Neuronal stem cell (in vitro differentiated cells): Measurements from ENCODE around the gene DIP2C.

Experiments
- DNase-seq: peaks from one replicate; pipeline ENCODE4 v3.0.0-alpha.2; 2013; ENCODE audit warnings: low spot score
- H2AFZ ChIP-seq: one replicate; pipeline ENCODE4 v1.6.1; 2013; ENCODE audit warnings: mild to moderate bottlenecking, low read length, inconsistent platforms
- H2AK5ac ChIP-seq: 2 replicates; pipeline ENCODE4 v1.6.1; 2013; ENCODE audit warnings: low read depth, mild to moderate bottlenecking, inconsistent platforms, low read length, moderate library complexity, mixed read lengths
- H2BK120ac ChIP-seq: 2 replicates; pipeline ENCODE4 v1.6.1; 2013; ENCODE audit warnings: low read depth, mild to moderate bottlenecking, inconsistent platforms, low read length, moderate library complexity, mixed read lengths
- H2BK12ac ChIP-seq: one replicate; pipeline ENCODE4 v1.6.1; 2013; ENCODE audit warnings: low read length, inconsistent platforms
- H2BK15ac ChIP-seq: 2 replicates; pipeline ENCODE4 v1.6.1; 2013; ENCODE audit warnings: mild to moderate bottlenecking, low read length, inconsistent platforms, mixed read lengths
- H2BK5ac ChIP-seq: one replicate; pipeline ENCODE4 v1.6.1; 2013; ENCODE audit warnings: inconsistent platforms, mild to moderate bottlenecking, low read length, moderate library complexity
- H3K14ac ChIP-seq: one replicate; pipeline ENCODE4 v1.6.1; 2013; ENCODE audit warnings: low read length, inconsistent platforms
- H3K18ac ChIP-seq: 2 replicates; pipeline ENCODE4 v1.6.1; 2013; ENCODE audit warnings: low read length, inconsistent platforms
- H3K23ac ChIP-seq: 2 replicates; pipeline ENCODE4 v1.6.1; 2013; ENCODE audit warnings: low read depth, mild to moderate bottlenecking, mixed read lengths, low read length, inconsistent platforms; ENCODE audit not compliant: poor library complexity
- H3K27ac ChIP-seq: replicated peaks from 3 replicates; pipeline ENCODE4 v1.5.1; 2013; ENCODE audit warnings: low read length, inconsistent platforms
- H3K27me3 ChIP-seq, 3 experiments: 2 replicates each; pipeline ENCODE4 v1.6.1; 2013; ENCODE audit warnings: low read length in 3 of 3, mild to moderate bottlenecking in 2 of 3, inconsistent platforms in 1 of 3, low read depth in 1 of 3, mixed read lengths in 1 of 3, moderate library complexity in 1 of 3; ENCODE audit not compliant: control insufficient read depth in 3 of 3, insufficient read depth in 3 of 3
- H3K36me3 ChIP-seq, 2 donors: replicated peaks in 1 of 2; 2 replicates each; pipeline ENCODE4 v1.6.1; 2013; ENCODE audit warnings: low read length in 2 of 2; ENCODE audit not compliant: control insufficient read depth in 2 of 2, insufficient read depth in 2 of 2
- H3K4ac ChIP-seq: 2 replicates; pipeline ENCODE4 v1.6.1; 2013; ENCODE audit warnings: inconsistent platforms, mild to moderate bottlenecking, low read length, moderate library complexity
- H3K4me1 ChIP-seq, 2 donors: 1 replicate in 1 of 2; 2 replicates in 1 of 2; pipeline ENCODE4 v1.6.1; 2013; ENCODE audit warnings: low read length in 2 of 2, low read depth in 1 of 2; ENCODE audit not compliant: control insufficient read depth in 2 of 2, insufficient read depth in 1 of 2
- H3K4me2 ChIP-seq: one replicate; pipeline ENCODE4 v1.6.1; 2013; ENCODE audit warnings: mild to moderate bottlenecking, low read length, inconsistent platforms; ENCODE audit not compliant: insufficient read depth, poor library complexity, severe bottlenecking
- H3K4me3 ChIP-seq, 2 donors: 2 replicates each; pipeline ENCODE4 v1.5.1; 2013; ENCODE audit warnings: low read length in 2 of 2, mild to moderate bottlenecking in 2 of 2, inconsistent platforms in 1 of 2, moderate library complexity in 1 of 2
- H3K79me1 ChIP-seq: one replicate; pipeline ENCODE4 v1.6.1; 2013; ENCODE audit warnings: low read depth, mild to moderate bottlenecking, inconsistent platforms, low read length, moderate library complexity
- H3K9ac ChIP-seq: one replicate; pipeline ENCODE4 v1.6.1; 2013; ENCODE audit warnings: mild to moderate bottlenecking, low read depth, low read length, inconsistent platforms; ENCODE audit not compliant: poor library complexity
- H3K9me3 ChIP-seq, 2 donors: replicated peaks in 1 of 2; 2 replicates each; pipeline versions ENCODE3 to v1.6.1; 2013; ENCODE audit warnings: low read length in 2 of 2, mild to moderate bottlenecking in 2 of 2, inconsistent platforms in 1 of 2, low read depth in 1 of 2, mixed read lengths in 1 of 2, moderate library complexity in 1 of 2; ENCODE audit not compliant: control insufficient read depth in 2 of 2, insufficient read depth in 1 of 2
- H4K8ac ChIP-seq: one replicate; pipeline ENCODE4 v1.6.1; 2013; ENCODE audit warnings: low read depth, mild to moderate bottlenecking, inconsistent platforms, low read length, moderate library complexity
- H4K91ac ChIP-seq: one replicate; pipeline ENCODE4 v1.6.1; 2013; ENCODE audit warnings: low read length, low read depth, mild to moderate bottlenecking, inconsistent platforms; ENCODE audit not compliant: poor library complexity
- WGBS, 2 donors: extraction: QIAGEN DNeasy Blood & Tissue Kit; methylation state at CpG; one replicate each; pipeline ENCODE4 v1.1.7; 2013; ENCODE audit warnings: missing lambda C conversion rate in 2 of 2, mixed read lengths in 1 of 2; ENCODE audit not compliant: insufficient read length in 2 of 2, insufficient replicate concordance in 1 of 2; ENCODE audit errors: extremely low coverage in 2 of 2; 5-methylcytosine and 5-hydroxymethylcytosine counted together

Gene DIP2C

DNA sequence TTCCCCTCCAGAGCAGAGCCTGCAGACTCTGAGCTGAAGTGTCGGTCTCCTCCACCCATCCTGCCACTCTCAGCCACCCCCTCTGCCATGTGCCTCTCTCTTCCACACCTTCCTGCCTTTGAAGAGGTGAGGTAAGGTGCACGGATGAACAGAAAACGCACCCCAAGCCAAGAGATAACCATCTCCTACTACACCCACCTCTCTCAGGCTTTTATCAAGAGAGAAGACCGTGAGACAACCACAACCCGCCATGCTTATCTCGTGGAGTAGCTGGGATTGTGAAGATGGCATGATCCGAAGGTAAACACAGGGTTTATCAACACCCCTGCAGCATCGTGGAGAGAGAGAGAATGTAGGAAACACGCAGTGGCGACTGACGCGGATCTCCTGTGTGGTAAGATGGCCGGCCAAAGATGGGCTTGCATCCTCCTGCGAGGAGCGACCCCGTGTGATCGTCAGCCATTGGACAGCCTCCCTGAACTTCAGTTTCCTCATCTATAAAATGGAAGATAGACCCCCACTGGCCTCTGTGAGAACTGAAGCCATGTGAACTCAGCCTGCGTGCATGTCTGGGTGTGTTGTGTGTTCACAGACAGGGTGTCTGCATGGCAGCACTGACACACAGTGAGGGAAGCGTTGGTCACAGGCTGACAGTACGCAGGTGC is 219.0 kb downstream of the DIP2C start:
- Histone ChIP-seq H4K8ac (no peak overlapping the region), H2BK15ac (no peak overlapping the region), H3K4me2 (no peak overlapping the region), H2BK5ac (no peak overlapping the region), H3K27me3 (no peaks in the 10 kb centered on the region), H3K23ac (peak overlapping the region; percentile 73), H2AK5ac (no peak overlapping the region), H2BK12ac (no peak overlapping the region), H3K14ac (no peak overlapping the region), H3K36me3 (peaks cover 25 to 65% of the 10 kb centered on the region in 2 donors), H2AFZ (no peak overlapping the region), H2BK120ac (no peak overlapping the region), H3K4me3 (no peak overlapping the region), H3K9ac (peak overlapping the region; percentile 12), H3K9me3 (peaks cover 0 to 2% of the 10 kb centered on the region in 2 donors), H3K27ac (no peak overlapping the region), H3K79me1 (peaks cover 2% of the 10 kb centered on the region), H3K4me1 (no peaks in the 10 kb centered on the region), H3K18ac (no peak overlapping the region), H4K91ac (no peak overlapping the region), H3K4ac (no peak overlapping the region)
- WGBS, 2 donors: no CpG with 5 or more reads among the region's 20 CpGs
- DNase-seq: no peak

DNA sequence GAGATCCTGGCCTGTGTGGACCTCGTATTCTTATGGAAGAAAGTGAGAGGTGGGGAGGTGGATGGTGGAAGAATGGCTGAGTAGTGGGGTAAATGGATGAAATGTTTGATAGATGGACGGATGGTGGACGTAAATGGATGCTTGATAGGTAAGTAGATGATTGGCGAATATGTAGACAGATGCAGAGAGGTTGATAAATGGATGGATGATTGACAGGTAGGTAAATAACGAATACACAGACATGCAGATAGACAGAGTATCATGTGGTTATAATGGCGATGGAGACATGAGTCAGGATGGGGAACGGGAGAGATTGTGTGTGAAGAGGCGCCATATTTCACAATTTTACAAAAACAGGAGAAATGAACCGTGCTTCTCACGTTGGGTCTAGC is 219.5 kb downstream of the DIP2C start:
- H2BK12ac ChIP-seq: no peak overlapping the region
- H2AFZ ChIP-seq: no peak overlapping the region
- no peak overlapping the region for H2AK5ac ChIP-seq
- H3K4me3 ChIP-seq: no peak overlapping the region
- H4K91ac ChIP-seq: no peak overlapping the region
- no peak overlapping the region for H3K23ac ChIP-seq
- no peak overlapping the region for H3K4ac ChIP-seq
- H3K36me3 ChIP-seq: peaks cover 25 to 59% of the 10 kb centered on the region in 2 donors
- no peaks in the 10 kb centered on the region for H3K4me1 ChIP-seq
- H3K9me3 ChIP-seq: peaks cover 0 to 2% of the 10 kb centered on the region in 2 donors
- H3K9ac ChIP-seq: no peak overlapping the region
- no peak overlapping the region for H4K8ac ChIP-seq
- H2BK15ac ChIP-seq: no peak overlapping the region
- no peak overlapping the region for H3K4me2 ChIP-seq
- H3K27ac ChIP-seq: no peak overlapping the region
- no peak overlapping the region for H3K18ac ChIP-seq
- no peaks in the 10 kb centered on the region for H3K27me3 ChIP-seq
- H3K79me1 ChIP-seq: peaks cover 2% of the 10 kb centered on the region
- H3K14ac ChIP-seq: no peak overlapping the region
- DNase-seq: no peak
- H2BK120ac ChIP-seq: no peak overlapping the region
- no peak overlapping the region for H2BK5ac ChIP-seq
- WGBS, 2 donors: 100% methylated on average over 3 of the region's 10 CpGs

DNA sequence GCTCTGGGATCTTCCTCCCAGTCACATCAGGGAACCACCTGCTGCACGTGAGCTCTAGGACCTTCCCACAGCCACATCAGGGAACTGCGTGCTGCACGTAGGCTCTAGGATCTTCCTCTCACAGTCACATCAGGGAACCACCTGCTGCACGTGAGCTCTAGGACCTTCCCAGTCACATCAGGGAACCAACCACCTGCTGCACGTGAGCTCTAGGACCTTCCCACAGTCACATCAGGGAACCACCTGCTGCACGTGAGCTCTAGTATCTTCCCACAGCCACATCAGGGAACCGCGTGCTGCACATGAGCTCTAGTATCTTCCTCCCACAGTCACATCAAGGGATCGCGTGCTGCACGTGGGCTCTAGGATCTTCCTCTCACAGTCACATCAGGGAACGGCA is 229.7 kb downstream of the DIP2C start:
- Histone ChIP-seq H3K4me3 (peak overlapping the region in 1 of 2 donors; percentile 17), H3K36me3 (peaks cover 11 to 12% of the 10 kb centered on the region in 2 donors), H3K27me3 (no peaks in the 10 kb centered on the region), H4K8ac (no peak overlapping the region), H3K4me2 (no peak overlapping the region), H3K23ac (no peak overlapping the region), H3K18ac (no peak overlapping the region), H3K9me3 (peaks cover 2 to 14% of the 10 kb centered on the region in 2 donors), H3K4me1 (peaks cover 0 to 8% of the 10 kb centered on the region in 2 donors), H3K14ac (peak overlapping the region; percentile 57), H3K27ac (no peak overlapping the region), H3K79me1 (peaks cover 10% of the 10 kb centered on the region), H2BK120ac (no peak overlapping the region), H2AFZ (no peak overlapping the region), H3K9ac (no peak overlapping the region), H3K4ac (no peak overlapping the region), H2AK5ac (no peak overlapping the region), H4K91ac (no peak overlapping the region), H2BK15ac (no peak overlapping the region), H2BK12ac (no peak overlapping the region), H2BK5ac (no peak overlapping the region)
- no peak for DNase-seq
- WGBS, 2 donors: no CpG with 5 or more reads among the region's 12 CpGs

DNA sequence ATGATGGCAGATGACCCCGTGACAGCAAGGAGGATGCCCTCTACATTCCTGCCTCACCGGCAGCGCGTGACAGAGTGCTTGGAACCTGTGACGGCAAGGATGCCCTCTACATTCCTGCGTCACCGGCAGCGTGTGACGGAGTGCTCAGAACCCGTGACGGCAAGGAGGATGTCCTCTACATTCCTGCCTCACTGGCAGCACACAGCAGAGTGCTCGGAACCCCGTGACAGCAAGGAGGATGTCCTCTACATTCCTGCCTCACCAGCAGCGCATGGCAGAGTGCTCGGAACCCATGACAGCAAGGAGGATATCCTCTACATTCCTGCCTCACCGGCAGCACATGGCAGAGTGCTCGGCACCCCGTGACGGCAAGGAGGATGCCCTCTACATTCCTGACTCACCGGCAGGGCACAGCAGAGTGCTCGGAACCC is 231.0 kb downstream of the DIP2C start:
- Histone ChIP-seq H3K27me3 (no peaks in the 10 kb centered on the region), H3K23ac (peak overlapping the region; percentile 16), H2BK12ac (no peak overlapping the region), H3K27ac (no peak overlapping the region), H3K4me2 (no peak overlapping the region), H3K36me3 (peaks cover 11 to 12% of the 10 kb centered on the region in 2 donors), H3K4me3 (no peak overlapping the region), H2AK5ac (no peak overlapping the region), H3K14ac (peak overlapping the region; percentile 94), H3K79me1 (peaks cover 10% of the 10 kb centered on the region), H4K91ac (no peak overlapping the region), H3K4me1 (peaks cover 4 to 11% of the 10 kb centered on the region in 2 donors), H2BK15ac (no peak overlapping the region), H3K9ac (peak overlapping the region; percentile 83), H2BK5ac (no peak overlapping the region), H3K4ac (no peak overlapping the region), H4K8ac (peak overlapping the region; percentile 86), H2BK120ac (no peak overlapping the region), H3K9me3 (peaks cover 2 to 6% of the 10 kb centered on the region in 2 donors), H3K18ac (peak overlapping the region; percentile 1), H2AFZ (no peak overlapping the region)
- DNase-seq: no peak
- WGBS, 2 donors: no CpG with 5 or more reads among the region's 21 CpGs
